GM21529 (cell line): Measurements from ENCODE around the gene NACC2.
"Not testable (repeated sequence)": the region's sequence is repeated elsewhere in the genome, so short reads cannot be mapped to it uniquely, and the experiment has no call there.

Source experiments
- ATAC-seq: cut with Tn5 transposase; IDR thresholded peaks from one replicate; pipeline ENCODE4 v1.9.1; 2021; ENCODE audit not compliant: unreplicated experiment

NACC2 gene

DNA sequence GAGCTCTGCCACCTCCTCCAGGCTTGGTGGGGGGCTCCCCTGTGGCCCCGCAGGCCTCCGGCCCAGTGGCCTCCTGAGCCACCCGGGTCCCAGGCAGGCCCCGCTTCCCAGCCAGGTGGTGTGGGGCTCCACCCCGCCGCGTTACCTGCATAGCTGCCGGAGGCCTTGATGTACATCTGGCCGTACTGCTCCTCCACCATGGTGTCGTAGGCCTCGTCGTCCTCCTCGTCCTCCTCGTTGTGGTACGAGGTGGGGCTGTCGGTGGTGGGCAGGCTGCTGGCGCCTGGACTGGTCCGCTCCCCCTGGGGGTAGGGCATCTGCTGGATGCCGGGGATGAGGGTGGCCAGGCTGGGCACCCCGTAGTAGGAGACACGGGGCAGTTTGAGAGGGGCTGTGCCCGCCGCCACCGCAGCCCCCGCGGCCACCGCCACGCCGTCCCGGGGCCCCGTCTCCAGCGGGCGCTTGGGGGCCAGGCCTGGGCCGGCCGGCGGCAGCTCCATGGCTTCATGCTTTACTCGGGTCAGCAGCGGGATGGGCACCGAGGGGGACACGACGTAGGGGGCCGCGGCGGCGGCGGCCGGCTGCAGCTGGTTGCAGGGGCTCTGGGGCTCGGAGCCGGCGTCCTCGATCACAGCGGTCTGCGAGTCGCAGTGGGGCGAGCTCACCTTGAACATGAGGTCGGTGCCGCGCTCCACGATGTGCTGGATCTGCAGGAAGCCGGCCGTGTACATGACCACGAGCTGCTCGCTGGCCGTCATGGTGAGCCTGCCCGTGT lies 45.4 kb downstream of the NACC2 start:
- no peak for ATAC-seq

DNA sequence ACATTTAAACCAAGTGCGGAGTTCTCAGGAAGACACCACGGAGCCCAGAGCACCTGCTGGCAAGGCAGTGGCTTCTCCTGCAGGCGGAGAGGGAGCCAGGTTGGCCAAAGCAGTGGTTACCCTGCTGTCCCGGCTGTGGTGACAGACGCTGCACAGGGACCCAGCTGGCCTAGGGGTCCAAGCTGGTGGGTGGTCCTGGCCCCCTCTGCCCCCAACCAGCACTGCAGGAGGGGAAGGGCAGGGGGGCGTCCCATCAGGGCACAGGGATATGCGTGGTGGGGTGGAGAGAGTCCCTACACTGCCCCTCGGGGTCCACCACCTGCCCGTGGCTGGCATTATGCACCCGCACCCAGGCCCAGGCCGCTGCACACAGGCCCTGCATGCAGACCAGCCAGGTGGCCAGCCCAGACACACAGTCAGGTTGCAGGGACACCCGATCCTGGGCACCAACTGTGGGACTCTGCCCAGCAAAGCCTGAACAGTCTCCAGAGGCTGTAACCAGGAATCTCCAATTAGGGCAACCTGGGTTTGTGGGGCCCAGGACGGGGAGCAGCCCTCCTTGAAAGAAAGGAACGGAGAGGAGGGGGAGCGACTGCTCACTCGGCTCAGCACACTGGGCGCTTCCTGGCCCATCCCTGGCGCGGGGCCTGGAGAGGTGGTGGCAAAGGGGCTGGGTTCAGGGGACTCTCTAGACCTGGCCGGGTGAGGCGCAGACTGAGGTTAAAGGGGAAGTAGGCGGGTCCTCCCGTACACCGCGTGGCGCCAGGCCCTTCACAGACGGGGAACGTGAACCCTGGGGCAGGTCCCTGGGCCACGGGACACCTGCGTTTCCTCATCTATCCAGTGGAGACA lies 46.3 kb downstream of the NACC2 start:
- no peak for ATAC-seq

DNA sequence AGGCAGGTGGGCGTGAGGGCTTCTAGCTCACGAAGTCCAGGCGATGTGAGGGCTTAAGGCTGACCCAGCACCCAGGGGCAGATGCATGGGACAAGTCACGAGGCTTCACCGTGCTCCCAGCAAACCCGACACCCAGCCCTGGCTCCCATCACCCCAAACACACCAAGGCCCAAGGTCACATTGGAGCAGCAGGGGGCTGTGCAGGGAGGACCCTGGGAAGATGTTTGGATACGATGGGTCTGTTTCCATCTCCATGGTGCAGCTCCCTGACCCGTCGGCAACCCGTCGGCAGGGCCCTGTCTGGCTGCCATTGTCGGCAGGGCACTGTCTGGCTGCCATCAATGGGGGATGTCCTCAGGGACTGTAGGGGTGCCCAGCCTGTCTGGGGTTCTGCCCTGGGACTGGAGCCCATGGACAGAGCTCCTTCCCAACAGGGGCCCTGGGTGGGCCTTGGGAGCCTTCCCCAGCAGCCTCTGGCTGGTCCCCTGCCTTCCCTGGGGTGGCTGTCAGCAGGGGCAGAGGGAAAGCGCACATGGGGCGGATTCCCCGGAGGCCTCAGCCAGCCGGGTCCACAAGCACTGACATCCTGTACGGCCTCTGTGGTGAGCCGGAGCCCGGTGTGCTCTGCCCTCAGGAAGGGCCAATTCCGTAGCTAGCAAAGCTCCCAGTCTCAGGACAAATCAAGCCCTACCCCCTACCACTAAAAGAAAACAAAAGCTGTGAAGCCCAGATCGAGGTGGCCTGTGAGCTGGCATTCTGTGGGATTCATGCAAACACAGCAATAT lies 47.1 kb downstream of the NACC2 start:
- no peak for ATAC-seq

DNA sequence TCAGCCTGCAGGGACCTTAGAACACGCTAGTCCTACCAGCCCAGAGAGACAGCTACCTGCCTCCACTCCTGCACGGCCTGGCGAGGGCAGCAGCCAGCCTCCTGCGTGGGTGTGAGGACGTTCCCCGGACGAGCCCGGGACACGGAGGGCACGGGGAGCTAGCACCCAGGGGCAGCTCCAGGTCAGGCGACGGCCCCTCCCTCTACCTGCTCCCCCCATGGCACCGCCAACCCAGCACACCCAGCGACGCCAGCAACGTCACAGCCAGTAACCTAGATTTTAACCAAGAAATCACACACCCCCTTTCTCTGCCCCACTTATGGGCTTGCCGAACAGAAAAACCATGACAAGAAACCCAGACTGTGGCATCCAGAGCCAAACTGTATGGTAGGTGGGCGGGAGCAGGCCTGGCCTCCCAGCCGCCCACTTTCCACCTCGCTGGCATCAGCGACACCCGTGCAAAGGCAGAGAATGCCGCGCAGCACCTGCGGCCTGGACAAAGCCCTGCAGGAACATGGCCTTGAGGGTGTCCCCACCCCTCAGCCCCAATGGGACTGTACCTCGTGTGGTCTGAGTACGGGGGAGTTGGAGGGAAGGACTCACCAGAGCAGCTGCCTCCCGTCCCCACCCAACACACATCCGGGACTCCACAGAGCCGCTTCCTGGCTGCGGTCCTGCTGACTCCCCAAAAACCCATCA lies 47.9 kb downstream of the NACC2 start:
- ATAC-seq: no peak

DNA sequence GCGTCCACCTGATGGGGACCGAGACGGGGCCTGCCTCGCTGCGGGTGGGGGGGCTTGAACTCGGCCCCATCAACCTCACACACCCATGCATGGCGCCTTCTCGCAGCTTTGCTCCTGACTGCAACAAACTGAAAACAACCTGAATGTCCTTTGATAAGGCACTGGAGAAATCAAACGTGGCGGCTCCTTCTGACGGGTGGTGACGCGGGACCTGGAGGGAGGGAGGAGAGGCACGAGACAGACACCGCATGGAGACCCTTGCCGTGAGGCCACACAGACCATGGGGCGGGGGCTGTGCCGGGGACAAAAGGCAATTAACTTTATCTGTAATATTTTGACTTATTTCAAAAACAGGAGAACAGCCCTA lies 48.6 kb downstream of the NACC2 start:
- no peak for ATAC-seq

DNA sequence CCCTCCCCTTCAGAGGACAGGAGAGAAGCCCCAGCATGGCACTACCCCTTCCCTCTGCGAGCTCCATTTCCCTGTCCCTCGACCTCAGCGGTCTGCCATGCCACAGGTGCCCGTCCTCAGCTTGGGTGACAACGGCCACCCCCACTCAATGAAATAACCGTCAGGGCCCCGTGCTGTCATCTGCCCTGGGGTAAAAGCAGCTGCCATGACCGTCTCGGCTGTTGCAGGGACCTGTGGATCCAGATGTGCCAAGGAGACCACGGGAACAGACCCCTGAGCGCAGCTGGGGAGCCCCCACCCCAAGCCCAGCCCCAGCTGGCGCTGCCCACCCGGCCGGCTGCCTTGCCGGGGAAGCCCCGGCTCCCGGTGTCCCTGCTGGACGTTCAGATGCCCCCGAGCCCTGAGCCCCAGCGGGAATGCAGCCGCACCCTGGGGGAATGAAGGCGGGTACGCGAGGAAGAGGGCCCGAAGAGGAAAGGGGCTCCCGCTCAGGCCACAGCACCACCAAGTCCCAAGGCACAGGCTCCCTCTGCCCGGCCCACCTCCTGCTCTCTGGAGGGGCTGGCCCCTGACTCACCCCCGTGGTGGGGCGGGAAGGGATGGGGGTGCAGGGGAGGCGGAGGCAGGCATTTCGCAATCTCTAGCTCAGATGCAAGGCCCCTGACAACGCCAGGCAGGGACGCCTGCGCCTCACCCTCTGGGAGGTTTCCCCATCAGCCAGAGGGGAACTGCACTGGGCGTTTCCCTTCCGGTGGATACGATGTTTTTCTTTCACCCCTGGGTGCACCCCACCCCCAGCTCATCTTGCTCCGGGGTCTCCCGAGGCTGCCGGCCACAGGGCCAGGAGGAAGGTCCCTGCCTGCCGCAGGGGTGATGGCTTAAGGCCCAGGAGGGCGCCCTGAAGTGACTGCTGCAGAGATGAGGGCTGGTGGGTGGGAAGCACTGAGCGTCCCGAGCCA lies 49.2 kb downstream of the NACC2 start:
- ATAC-seq: no peak

DNA sequence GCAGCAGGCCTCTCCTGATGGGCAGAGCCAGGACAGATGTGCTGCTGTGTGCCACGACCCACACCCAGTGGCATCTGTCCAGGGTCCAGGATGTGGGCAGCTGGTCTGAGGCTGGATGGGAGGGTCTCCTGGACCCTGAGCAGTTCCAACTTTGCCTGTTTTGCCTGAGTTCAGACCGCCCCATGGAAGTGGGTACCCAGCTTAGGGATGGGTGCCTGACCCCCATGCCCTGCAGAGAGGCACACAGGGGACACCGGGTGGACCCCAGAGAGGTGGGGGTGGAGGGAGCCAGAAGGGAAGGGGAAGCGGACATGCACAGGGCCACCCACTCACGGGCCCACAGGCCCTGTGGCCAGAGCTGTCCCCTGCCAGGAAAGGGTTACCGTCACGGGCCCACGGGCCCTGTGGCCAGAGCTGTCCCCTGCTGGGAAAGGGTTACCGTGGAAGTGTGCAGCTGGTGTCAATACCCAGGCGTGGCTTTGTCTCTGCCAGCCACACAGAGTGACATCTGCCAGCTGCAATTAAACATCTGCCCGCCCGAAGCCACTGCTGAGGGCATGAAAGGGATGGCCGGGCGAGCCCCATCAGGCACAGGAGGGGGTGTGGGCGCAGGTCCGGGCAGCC lies 50.0 kb downstream of the NACC2 start:
- no peak for ATAC-seq

DNA sequence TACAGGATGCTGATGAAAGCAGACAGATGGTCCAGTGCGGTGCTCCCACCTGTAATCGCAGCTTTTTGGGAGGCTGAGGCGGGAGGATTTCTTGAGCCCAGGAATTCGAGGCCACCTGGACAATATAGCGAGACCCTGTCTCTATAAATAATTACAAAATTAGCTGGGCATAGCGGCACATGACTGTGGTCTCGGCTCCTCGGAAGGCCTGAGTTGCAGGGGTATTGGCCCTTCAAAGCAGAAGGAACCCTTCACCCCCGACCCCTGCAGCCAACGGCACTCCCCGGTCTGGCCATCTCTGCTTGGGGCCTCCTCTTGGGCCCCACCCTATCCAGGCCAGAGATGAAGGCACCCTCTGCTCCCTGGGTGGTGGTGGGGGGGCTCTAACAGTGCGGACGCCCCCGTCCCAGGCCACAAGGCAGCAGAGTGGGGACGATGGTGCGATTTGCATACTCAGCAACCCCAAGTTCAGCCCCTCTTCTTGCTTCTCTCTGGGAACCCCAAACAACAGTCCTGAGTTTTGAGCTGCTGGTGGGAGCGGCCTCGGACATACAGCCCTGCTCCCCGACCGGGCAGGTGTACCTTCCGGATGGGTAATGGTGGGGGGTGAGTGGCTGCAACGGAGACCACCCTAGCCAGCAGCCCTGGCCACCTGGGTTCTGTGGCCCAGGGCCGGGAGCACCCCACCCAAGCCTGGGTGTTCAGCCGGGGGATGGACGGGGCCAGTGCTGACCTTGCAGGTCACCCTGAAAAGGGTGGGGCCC lies 50.7 kb downstream of the NACC2 start:
- ATAC-seq: no peak

DNA sequence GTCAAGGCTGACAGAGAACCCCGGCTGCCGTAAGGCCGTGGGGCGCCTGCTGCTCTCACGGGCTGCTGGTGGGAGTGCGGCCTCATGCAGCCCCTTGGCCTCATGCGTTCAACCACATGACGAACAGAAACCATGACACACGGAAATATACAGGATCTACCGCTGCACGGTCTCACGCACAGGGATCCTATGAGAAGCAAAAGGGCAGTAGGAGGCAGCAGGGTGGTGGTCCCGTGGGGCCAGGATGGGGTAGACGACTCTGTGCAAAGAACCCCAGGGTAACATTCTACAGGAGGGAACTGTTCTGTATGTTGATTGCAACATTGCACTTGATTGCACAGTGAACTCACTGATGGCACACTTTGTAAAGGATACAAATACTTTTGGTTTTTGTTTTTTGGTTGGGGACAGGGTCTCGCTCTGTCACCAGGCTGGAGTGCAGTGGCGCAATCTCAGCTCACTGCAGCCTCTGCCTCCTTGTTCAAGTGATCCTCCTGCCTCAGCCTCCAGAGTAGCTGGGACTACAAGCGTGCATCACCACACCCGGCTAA lies 51.6 kb downstream of the NACC2 start:
- no peak for ATAC-seq

DNA sequence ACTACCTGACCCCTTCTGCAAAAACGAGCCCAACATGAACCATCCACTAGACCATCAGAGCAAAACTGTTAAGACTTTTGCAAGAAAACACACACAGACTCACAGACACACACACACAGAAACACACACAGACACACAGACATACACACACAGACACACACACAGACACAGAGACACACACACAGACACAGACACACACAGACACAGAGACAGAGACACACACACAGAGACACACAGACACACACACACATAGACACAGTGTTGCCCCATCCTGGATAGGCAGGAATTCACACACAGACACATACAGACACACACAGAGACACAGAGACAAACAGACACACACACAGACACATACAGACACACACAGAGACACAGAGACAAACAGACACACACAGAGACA lies 52.5 kb downstream of the NACC2 start:
- ATAC-seq: no peak

DNA sequence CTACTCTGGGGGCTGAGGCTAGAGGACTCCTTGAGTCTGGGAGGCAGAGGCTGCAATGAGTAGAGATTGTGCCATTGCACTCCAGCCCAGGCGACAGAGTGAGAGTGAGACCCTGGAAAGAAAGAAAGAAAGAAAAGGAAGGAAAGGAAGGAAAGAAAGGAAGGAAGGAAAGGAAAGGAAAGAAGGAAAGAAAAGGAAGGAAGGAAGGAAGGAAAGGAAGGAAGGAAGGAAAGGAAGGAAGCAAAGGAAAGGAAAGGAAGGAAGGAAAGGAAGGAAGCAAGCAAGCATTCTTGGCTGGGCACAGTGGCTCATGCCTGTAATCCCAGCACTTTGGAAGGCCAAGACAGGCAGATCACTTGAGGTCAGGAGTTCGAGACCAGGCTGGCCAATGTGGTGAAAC lies 54.2 kb downstream of the NACC2 start:
- ATAC-seq: not testable (repeated sequence)

DNA sequence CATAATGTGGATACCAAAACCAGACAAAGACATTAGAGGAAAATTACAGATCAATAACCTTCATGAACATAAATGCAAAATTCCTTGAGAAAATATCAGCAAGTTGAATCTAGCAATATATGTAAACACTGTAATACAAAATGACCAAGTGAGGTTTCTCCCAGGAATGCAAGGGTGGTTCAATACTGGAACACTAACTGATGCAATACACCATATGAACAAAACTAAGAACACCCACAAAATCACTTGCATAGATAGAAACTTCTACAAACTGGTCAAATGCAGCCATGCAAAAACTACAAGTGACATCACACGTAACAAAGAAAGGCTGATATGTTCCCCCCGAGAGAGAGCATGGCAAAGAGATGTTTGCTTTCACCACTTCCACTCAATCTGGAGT lies 55.6 kb downstream of the NACC2 start:
- ATAC-seq: no peak

DNA sequence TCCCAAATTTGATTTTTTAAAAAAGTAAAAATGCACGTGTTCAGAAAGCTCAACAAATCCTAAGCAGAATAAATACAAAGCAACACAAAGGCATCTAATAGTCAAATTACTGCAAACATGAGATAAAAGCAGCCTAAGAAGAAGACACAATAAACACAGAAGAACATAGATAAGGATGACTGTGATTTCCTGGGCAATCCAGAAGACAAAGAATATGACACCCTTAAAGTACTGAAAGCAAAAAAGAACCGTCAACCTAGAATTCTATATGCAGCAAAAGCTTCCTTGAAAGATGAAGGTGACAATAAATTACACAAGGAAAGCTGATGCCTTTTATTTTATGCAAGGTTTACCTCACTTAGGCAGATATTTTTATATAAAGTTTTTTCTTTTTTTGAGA lies 58.2 kb downstream of the NACC2 start:
- no peak for ATAC-seq

DNA sequence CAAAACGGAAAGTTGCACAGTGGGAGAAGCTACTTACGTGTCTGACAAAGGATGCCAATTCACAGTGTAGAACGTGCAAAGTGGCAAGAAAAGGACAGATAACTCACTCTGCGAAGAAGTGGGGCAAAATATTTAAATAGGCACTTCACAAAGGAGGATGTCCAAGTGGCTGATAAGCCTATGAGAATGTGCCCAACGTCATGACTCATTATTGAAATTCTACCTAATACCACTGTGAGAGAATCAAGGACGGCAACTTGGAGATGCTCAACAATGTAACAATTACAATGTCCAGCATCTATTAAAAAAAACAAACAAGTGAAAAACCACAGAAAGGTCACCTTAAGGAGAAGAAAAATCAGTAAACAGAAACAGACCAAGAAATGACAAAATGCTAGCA lies 59.0 kb downstream of the NACC2 start:
- no peak for ATAC-seq

DNA sequence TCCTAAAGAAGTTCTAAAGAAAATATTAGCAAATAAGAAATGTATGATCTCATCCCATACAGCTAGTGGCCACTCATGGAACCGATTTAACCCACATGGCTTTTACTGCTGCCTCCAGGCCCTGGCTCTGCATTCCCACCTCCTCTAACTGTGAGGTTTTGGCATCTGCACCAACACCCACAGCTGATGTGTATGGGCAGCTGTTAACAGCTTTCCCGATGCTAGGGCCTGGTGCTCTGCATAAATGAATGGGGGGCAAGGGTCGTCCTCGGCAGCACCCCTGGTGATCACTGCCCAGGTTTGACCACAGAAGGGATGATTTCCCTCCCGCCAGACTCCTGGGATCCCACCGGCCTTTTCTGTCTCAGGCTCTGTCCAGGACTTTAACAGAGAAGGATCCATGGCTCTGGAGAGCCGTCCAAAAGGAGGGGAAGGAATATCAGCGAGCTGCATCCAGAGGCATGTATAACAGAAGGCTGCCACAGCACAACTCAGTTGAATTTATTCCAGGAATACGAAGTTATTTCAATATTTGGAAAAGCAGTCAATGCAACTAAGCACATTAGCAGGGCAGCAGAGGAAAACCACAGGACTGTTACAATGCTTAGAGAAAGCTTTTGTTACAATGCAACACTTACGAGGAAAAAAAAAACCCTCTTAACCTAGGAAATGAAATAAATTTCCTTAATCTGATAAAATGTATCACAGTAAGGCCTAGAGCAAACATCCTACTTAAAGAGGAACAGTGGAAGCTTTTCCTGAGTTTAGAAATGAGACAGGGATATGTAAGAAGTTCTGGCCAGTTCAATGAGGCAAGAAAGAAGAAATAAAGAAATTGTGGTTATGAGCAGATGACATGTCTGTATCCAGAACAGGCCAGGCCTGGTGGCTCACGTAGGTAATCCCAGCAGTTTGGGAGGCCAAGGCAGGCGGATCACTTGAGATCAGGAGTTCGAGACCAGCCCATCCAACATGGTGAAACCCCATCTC lies 63.1 kb downstream of the NACC2 start:
- no peak for ATAC-seq

DNA sequence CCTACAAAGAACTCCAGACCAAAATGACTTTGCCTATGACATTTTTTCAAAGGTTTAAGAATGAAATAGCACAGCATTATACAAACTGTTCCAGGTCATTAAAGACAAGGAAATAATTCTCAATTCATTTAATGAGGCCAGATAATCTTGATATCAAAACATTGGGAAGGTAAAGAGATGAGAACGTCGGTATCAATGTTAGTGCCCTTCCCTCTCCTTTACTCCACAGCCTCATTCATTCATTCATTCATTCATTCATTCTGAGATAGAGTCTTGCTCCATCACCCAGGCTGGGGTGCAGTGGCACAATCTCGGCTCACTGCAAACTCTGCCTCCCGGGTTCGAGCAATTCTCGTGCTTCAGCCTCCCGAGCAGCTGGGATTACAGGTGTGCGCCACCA lies 64.0 kb downstream of the NACC2 start:
- no peak for ATAC-seq

DNA sequence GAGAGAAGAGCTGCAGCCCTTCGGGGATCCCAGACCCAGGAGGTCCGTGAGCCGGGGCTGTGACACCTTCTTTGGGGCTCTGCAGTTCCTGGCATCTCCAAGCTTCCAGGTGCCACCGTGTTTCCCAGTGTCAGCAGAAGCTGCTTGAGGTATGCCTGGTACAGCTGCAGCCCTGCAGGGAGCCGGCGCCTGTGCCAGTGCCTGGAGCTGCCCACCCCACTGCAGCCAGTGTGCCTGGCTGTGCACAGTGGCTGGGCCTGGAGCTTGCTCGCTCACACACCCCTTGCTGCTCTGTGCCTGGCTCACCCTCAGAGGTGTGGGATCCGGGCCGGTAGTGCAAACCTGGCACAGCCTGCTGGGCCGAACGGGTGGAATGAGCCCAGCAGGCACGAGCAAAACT lies 65.5 kb downstream of the NACC2 start:
- no peak for ATAC-seq
